Fibroblast of lung (primary cell): ENCODE results near the gene WASL.

Experiments used
- CTCF ChIP-seq, 2 donors: IDR thresholded peaks in 1 of 2; conservative IDR thresholded peaks in 1 of 2; 1 replicate in 1 of 2; 2 replicates in 1 of 2; pipeline ENCODE4 v1.5.1; 2011 to 2012; ENCODE audit warnings: low read length in 2 of 2, control low read depth in 1 of 2, inconsistent platforms in 1 of 2, low read depth in 1 of 2, mild to moderate bottlenecking in 1 of 2
- EZH2 ChIP-seq: IDR thresholded peaks from 2 replicates; pipeline ENCODE4 v1.5.1; 2012; ENCODE audit warnings: low read length, control low read depth, mild to moderate bottlenecking; ENCODE audit errors: missing control alignments

GRCh38 chr7:123719197-123719721 lies 29.5 kb downstream of the WASL start:
- TF ChIP-seq EZH2 (no peak), CTCF (conservative IDR thresholded peaks at IDR 0.05 in 1 of 2, IDR thresholded peaks at IDR 0.05 in 1 of 2; ENCODE audit: low read depth in 1 of 2, low read length in 2 of 2) (no peak)
